Stimulated activated CD8-positive, alpha-beta memory T cell treated with anti-CD3 and anti-CD28 coated beads, Interleukin-4, amount 100 ng/mL, for 24 hours (primary cell): ENCODE data around the gene MRI1.
"Not testable (repeated sequence)": the region's sequence is repeated elsewhere in the genome, so short reads cannot be mapped to it uniquely, and the experiment has no call there.

Source experiments
- DNase-seq: peaks from one replicate; pipeline ENCODE4 v3.0.0-alpha.2; 2020; ENCODE audit warnings: low read depth

Gene MRI1

DNA sequence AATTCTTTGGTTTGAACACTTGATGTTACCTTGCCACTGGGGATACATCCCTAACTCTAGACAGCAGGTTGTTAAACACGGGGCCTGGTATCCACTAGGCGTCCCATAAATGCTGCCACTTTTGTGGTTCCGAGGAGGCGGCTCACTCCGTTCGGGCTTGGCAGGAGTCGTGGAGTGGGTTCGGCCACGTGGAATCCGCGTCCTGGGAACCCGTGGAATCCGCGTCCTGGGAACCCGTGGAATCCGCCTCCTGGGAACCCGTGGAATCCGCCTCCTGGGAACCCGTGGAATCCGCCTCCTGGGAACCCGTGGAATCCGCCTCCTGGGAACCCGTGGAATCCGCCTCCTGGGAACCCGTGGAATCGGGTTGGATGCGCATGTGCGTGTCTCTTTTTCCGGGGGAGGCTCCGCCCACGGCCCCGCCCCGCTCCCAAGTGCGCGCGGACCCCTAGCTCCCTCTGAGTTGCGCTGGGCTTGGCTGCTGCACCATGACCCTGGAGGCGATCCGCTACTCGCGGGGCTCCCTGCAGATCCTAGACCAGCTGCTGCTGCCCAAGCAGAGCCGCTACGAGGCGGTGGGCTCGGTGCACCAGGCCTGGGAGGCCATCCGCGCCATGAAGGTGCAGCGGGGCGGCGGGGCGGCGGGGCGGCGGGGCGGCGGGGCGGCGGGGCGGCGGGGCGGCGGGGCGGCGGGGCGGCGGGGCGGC is at the start of gene MRI1:
MRI1 (plus strand) TSS at position 422 of the 707 bp plus-strand sequence; CDS start at position 489, 67 bp downstream.
- peak; percentile 69 for DNase-seq

DNA sequence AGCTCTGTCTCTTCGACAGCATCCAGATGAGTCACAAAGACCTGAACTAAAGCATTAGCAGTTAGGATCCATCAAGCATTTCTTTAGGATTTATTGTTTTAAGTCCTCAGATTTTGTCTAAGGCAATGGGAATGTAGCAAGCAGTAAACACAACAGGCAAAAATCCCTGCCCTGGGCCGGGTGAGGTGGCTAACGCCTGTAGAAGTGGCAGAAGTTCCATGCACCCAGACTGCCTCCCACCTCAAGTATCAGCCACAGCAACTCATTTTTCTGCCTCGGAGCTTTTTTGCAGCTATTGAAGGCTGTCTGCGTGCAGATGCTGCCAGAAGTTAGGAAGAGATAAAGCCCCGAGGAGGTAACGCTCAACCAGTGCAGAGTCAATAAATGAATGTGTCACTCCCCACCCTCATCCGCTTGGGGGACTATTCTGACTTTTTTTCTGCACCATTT is 47.1 kb upstream of the MRI1 start:
- no peak for DNase-seq

DNA sequence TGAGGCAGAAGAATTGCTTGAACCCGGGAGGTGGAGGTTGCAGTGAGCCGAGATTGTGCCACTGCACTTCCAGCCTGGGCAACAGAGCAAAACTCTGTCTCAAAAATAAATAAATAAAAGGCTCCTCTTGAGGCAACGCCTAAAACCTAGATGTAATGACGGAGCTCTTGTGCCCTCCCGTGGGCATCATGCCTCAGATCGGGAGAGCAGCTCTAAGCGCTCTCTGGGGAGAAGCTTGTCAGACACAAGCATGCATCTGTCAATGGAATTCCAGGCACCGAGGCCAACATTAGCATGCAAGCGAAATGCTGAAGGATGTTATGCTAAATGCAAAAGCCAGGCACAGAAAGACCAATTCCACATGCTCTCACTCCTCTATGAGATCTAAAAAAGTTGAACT is 45.6 kb upstream of the MRI1 start:
- no peak for DNase-seq

DNA sequence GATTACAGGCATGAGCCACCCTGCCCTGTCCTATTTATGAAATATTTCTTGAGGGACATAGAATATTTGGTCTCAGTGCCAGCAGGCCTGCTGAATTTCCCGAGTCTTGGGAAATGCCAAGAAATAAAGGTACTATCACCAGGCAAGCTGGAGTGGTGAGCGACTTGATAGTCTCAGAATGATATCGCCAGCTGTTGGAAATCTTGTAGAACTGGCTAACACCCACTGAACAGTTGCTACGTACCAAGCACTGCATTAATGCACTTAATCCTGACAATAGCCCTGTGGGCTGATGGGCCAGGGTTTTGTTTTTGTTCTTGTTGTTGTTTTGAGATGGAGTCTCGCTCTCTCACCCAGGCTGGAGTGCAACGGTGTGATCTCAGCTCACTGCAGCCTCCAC is 42.2 kb upstream of the MRI1 start:
- DNase-seq, result no peak

DNA sequence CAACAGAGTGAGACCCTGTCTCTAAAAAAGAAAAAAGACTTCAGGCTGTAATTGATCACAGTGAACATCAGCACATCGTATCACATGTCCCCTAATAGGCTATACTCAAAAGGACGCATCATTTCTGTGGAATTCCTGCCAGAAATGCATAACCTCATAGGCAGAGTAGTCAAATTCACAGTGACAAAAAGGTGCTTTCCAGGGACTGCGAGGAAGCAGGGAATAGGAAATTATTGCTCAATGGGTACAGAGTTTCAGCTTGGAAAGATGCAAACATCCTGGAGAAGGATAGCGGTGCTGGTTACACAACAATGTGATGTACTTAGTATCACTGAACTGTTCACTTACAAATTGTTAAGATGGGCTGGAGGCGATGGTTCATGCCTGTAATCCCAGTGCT is 41.1 kb upstream of the MRI1 start:
- DNase-seq, result no peak

DNA sequence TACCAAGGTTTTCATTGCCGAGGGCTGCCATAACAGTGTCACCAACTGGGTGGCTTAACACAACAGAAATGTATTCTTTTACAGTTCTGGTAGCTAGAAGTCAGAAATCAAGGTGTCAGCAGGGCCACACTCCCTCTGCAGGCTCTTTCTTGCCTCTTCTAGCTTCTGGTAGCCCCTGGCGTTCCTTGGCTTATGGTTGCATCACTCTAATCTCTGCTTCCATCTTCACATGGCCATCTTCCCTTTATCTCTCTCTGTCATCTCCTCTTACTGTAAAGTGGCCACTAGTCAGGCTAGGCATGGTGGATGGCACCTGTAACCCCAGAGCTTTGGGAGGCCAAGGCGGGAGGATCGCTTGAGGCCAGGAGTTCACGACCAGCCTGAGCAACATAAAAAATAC is 38.0 kb upstream of the MRI1 start:
- DNase-seq, result no peak

DNA sequence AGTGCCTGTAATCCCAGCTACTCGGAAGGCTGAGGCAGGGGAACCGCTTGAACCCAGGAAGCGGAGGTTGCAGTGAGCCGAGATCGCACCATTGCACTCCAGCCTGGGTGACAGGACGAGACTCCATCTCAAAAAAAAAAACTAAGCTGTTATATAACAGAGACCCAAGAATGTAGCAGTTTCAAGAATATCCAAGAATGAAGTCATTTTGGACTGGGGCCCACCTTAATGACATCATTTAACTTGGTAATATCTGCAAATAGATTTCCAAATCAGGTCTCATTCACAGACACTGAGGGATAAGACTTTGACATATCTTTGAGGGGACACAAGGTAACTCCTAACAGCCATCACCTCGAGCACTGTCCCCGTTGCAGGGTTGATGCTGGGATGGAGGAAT is 36.5 kb upstream of the MRI1 start:
- no peak for DNase-seq

DNA sequence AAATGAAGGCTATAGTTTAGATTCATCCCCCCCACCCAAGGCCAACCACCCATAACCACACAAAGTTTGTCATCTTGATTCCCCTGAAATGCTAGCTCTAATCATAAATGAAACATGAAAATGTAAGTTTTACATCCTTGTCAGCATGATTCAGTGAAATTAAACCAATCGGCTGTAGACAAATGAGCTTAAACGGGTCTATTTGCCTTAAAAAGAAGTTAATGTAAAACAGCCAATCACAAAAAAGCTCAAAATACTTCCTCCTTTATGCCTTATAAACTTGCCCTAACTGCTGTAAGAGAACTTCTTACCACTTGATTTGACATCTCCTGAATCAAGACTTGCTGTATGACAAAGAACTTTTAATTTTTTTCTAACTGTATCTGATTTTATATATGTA is 34.5 kb upstream of the MRI1 start:
- DNase-seq, result no peak

DNA sequence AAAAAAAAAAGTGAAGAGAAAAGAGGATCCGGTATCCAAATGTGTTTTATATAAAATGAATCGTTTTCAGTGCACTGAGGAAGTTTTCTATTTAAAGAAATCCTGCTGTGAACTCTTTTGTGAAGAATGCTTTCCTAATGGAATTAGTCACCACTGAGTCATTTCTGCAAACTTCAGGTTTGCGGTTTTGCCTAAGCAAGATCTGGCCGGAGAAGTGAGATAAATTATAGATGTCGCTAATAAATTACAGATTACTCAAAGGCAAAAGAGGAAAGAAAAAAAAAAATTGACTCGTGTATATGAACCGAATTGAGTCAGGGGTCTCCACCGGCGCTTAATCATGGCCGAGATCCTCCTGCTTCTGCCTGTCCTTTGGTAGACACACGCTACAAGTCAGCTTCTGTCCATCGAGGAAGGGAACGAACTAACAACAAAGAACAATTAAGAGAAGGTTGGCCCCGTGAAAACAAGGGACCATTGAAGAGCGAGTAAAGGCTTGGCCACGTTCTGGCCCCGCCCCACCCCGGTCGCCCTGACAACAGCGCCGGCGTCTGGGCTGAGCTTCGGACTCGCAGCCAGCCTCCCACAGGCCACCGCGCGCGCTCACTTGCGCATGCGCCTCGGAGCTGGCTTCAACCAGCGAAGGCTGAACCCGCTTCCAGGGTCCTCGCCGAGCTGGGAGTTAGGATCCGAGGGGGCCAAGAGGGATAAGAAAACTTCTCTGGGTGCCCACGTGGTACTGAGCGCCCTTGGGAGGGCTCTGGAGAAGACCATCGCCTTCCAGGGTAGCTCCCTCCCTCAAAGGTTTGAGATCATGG is 33.0 kb upstream of the MRI1 start:
- DNase-seq, result peak; percentile 97

DNA sequence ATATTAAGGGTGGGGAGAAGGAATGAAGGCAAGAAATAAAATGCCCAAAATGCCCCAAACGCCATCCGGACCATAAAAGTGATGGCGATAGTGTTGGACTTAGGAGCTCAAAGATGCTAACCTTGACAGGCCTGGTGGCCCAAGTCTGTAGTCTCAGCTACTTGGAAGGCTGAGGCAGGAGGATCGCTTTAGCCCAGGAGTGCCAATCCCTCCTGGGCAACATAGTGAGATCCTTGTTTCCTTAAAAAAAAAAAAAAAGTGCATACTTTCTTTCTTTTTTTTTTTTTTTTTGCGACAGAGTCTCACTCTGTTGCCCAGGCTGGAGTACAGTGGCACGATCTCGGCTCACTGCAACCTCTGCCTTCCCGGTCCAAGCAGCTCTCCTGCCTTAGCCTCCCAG is 32.0 kb upstream of the MRI1 start:
- no peak for DNase-seq

DNA sequence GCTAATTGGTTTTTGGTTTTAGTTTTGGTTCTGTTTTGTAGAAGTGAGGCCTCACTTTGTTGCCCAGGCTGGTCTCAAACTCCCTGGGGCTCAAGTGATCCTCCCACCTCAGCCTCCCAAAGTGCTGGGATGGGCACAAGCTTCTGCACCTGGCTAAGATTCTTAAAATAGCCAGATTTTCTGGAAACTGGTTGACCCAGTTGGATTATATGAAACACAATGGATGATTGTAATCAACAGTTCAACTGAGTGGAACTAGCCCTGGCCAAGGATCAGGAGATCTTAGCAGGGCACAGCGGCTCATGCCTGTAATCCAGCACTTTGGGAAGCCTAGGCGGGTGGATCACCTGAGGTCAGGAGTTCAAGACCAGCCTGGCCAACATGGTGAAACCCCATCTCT is 29.6 kb upstream of the MRI1 start:
- DNase-seq, result no peak

DNA sequence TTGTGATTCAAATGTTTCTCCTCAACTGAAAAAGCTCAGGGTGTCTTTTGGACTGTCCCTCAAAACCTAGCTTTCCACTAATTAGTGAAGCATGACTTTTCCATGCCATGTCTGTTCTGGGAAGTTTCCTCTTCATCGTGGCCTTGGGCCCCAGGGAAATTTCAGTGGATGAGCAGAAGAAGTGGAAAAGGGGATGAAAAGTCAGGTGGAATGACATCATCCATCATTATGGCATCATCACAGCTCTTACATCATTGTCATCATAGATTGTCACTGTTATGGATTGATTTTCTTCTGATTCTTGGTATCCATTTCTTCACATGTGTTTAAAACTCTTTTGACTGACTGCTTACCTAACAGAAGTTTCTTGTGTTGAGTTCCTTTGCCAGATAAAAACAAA is 26.2 kb upstream of the MRI1 start:
- DNase-seq, result no peak

DNA sequence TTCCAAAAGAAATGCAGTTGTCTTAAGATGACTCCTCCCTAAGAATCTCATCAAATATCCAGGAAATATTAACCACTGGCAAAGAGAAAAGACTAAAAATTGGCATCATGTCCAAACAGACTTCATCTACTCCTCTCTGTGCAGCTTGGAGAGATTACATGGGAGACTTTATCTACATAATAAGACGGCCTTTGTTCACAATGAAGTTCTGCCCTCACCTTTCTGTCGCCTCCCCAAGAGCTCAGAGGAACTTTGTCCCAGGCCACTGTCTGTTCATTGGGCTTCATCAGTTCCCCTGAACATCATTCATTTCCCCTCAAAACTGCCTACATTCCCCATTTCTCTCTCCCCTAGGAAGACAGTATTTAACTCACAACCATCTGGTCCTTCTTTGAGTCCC is 22.4 kb upstream of the MRI1 start:
- DNase-seq, result no peak

DNA sequence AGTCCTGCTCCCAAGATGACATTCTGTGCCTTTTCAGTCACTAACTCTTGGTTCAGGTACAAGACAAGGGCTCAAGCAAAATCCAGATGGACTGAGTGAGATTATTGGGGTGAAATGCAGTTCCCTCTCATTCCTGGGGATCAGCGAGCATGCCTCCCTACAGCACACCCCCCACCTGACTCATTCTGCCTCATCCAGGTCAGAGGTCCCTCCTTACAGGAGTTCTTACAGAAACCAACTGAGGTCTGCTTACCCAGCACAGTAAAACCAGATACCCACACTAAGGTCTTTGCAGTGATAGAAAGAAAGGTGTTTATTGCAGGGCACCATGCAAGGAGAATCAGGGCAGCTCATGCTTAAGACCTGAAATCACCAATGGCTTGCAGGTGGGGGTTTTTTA is 21.6 kb upstream of the MRI1 start:
- DNase-seq, result no peak

DNA sequence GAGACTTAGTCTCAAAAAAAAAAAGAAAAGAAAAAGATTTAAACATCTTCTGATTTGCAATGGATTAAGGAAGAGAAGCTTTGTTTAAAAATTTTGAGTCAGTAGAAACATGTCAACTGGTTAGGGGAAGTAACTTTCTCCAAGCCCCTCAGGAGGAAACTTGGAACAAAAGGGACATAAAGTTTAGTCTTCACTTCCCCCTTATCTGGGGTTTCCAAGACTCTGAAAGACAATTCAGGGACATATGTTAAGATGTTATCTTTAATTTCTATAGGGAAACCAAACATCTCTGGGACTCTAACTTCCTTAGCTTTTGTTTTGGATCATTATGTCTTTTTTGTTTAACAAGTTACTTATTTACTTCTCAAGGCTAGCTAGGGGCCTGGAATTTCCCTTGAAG is 20.1 kb upstream of the MRI1 start:
- DNase-seq, result no peak

DNA sequence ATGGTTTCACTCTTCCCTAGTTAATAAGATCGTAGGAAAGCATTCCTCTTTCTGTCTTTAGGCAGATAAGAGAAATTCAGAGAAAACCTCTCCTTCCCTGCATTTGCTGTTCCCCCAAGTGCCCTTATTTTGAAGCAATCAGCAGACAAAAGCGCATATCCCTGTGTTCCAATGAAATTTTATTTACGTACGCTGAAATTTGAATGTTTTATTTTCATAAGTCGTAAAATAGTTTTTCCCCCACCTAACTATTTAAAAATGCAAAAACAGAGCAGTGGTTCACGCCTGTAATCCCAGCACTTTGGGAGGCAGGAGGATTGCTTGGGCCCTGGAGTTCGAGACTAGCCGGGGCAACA is 17.2 kb upstream of the MRI1 start:
- DNase-seq, result no peak

DNA sequence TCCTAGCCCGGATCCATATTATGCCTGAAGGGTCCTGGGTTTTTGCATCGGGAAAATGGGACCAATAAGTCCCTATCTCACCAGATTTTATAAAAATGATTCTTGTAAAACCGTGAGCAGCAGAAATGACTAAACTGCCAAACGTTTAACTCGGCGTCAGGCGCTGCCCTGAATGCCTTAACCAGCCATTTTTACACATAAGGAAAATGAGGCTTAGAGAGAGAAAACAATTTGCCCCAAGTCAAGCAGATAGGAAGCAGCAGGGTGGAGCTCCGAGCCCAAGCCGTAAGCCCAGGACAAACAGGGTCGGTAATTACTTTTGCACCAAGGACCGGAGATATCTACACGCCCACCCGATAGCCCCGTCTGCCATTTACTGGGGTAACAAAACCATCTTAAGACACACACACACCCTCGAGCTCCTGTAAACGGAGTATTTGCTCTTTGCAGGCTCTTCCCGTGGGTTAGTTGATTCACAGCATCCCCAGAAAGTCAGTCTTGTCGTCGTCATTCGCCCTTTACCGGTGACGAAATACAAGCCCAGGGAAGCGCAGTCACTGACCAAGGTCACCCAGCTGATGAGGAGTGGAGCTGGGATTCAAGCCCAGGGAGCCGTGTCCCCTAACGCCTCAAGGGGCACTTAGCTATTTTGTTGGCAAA is 16.0 kb upstream of the MRI1 start:
- DNase-seq, result no peak

DNA sequence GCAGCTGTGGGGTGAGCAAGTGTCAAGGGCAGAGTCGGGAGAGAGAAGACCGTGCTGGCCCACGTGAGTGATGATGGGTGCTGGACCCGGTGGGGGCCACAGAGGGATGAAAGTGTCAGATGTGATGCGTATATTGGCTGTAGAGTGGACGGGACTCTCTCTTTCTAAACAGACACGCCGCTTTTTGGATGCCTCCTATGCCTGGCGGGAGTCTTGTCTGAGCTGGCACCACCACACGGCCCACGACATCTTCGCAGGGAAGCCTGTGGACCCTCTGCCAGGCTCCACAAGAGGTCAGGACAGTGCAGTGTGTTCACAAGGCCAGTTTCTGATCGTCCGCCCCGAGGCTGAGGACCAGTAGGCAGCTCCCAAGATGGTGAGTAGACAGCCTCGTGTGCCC is 12.9 kb upstream of the MRI1 start:
- DNase-seq, result no peak

DNA sequence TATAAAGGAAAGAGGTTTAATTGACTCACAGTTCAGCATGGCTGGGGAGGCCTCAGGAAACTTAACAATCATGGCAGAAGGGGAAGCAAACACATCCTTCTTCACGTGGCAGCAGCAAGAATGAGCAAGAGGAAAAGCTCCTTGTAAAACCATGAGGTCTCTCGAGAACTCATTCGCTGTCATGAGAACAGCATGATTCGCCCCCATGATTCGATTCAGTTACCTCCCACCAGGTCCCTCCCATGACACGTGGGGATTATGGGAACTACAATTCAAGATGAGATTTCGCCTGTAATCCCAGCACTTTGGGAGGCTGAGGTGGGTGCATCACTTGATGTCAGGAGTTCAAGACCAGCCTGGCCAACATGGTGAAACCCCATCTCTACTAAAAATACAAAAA is 10.7 kb upstream of the MRI1 start:
- not testable (repeated sequence) for DNase-seq

DNA sequence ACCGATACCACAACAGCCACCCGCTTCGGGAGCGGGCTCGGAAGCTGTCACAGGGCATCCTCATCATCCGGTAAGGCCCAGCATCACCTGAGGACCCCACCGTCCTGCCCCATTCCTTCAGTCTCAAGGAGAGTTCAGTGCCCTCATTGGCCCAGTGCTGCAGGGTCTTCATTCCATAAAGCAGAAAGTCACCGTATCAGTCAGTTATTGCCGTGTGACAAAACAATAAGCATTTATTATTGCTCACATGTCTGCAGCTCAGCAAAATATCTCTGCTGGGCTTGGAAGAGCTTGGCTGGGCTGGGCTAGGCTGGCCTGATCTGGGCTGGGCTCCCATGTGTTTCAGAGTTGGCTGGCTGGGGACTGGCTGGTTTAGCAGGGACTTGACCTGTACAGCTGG is 8.1 kb upstream of the MRI1 start:
- DNase-seq, result no peak

DNA sequence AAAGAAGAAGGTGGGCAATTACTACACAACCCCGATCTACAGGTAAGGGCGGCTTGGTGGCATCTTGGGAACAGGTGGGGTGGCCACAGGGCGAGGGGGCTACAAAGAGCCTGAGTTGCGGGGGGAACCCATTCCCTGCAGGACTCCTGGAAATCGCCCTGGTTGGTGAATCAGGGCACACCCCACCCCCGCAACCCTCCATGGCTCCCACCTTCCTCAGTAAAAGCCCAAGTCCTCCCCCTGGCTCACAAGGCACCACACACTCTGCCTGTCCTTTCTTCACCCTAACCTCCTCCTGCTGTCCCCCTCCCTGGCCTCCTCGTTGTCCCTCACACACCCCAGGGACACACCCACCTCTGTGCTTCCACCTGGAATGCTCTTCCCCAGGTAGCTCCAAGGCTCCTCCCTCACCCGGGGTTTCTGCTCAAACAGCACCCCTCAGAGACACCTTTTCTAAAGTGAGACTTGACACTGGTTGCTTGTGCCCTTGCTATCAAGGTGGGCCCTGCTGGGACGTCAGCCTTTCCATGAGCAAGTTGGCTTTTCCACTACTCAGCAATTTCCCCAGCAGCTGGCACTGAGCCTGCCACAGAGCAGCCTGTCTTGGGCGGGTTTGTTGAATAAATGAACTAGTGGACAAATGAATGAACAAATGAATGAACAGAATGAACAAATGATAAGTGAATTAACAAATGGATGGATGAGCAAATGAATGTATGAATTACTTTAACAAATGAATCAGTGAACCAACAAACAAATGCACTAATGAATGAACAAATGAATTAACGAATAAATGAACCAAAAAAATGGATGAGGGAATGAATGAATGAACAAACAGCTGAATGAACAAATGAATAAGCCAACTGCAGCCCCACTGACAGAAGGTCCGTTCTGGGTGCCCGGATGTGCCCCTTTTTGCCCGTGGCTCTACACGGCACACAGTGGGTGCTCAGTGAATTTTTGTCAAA is 6.2 kb upstream of the MRI1 start:
- DNase-seq, result no peak

DNA sequence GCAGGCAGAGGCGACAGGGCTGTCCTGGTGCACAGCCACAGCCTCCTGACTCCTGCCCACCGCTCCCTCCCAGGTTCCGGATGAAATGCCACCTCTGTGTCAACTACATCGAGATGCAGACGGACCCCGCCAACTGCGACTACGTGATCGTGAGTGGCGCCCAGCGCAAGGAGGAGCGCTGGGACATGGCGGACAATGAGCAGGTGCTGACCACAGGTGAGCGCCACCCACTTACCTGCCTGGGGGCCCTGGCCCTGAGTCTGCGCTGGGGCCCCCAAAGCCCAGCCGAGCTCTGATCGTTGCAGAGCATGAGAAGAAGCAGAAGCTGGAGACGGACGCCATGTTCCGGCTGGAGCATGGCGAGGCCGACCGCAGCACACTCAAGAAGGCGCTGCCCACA is 5.5 kb upstream of the MRI1 start:
- no peak for DNase-seq
